ENCODE data around the gene ZDHHC3.

The ZDHHC3 gene

GRCh38 chr3:44903314-44903713 lies 72.7 kb downstream of the ZDHHC3 start:
- TF ChIP-seq CTCF (IDR thresholded peaks at IDR 0.05; ENCODE audit: insufficient read depth, low read depth, low read length, missing control alignments), result no peak
- H3K4me3 ChIP-seq (ENCODE audit: low read depth, low read length), result no peak overlapping the region
- no peak for DNase-seq (ENCODE audit: low read depth)

- DNase-seq (ENCODE audit: low read depth), result no peak
- no peak overlapping the region for H3K4me3 ChIP-seq (ENCODE audit: low read depth, low read length)
- no peak for TF ChIP-seq CTCF (IDR thresholded peaks at IDR 0.05; ENCODE audit: insufficient read depth, low read depth, low read length, missing control alignments)
Measured at GRCh38 chr3:44902628-44903027, 73.3 kb downstream of the ZDHHC3 start.

- TF ChIP-seq CTCF (IDR thresholded peaks at IDR 0.05; ENCODE audit: insufficient read depth, low read depth, low read length, missing control alignments), result no peak
- H3K4me3 ChIP-seq (ENCODE audit: low read depth, low read length), result no peak overlapping the region
- no peak for DNase-seq (ENCODE audit: low read depth)
Measured at GRCh38 chr3:44899683-44900367, 76.1 kb downstream of the ZDHHC3 start.

GRCh38 chr3:44896440-44896839 lies 79.5 kb downstream of the ZDHHC3 start:
- H3K4me3 ChIP-seq (ENCODE audit: low read depth, low read length), result no peak overlapping the region
- TF ChIP-seq CTCF (IDR thresholded peaks at IDR 0.05; ENCODE audit: insufficient read depth, low read depth, low read length, missing control alignments), result no peak
- DNase-seq (ENCODE audit: low read depth), result peak; percentile 9

- no peak overlapping the region for H3K4me3 ChIP-seq (ENCODE audit: low read depth, low read length)
- no peak for TF ChIP-seq CTCF (IDR thresholded peaks at IDR 0.05; ENCODE audit: insufficient read depth, low read depth, low read length, missing control alignments)
- no peak for DNase-seq (ENCODE audit: low read depth)
Measured at GRCh38 chr3:44894485-44894884, 81.5 kb downstream of the ZDHHC3 start.

GRCh38 chr3:44893097-44893496 lies 82.9 kb downstream of the ZDHHC3 start:
- no peak for TF ChIP-seq CTCF (IDR thresholded peaks at IDR 0.05; ENCODE audit: insufficient read depth, low read depth, low read length, missing control alignments)
- DNase-seq (ENCODE audit: low read depth), result no peak
- no peak overlapping the region for H3K4me3 ChIP-seq (ENCODE audit: low read depth, low read length)

- no peak for TF ChIP-seq CTCF (IDR thresholded peaks at IDR 0.05; ENCODE audit: insufficient read depth, low read depth, low read length, missing control alignments)
- DNase-seq (ENCODE audit: low read depth), result no peak
- H3K4me3 ChIP-seq (ENCODE audit: low read depth, low read length), result no peak overlapping the region
Measured at GRCh38 chr3:44892689-44893088, 83.3 kb downstream of the ZDHHC3 start.

Measured in GM12865 (cell line).